HCT116 (cell line): ENCODE results near the gene ADGRB3. TPM values are rescaled to one million over a fixed set of nuclear protein-coding genes. Genes with fewer than 3 reads are reported as not detected.

Source experiments
- ATAC-seq: fragments of 200-7000 bp; cut with Tn5 transposase; 2 replicates; pipeline ENCODE4 v1.9.1; 2020; ENCODE audit warnings: mild to moderate bottlenecking, moderate library complexity
- BruUV-seq: library from RNA; stranded (reverse); fragments of 400-500 nt; replicated peaks from 2 replicates; lab custom pipeline; 2021; lab: Mats Ljungman, UMichigan
- CTCF ChIA-PET: fragments of 300-600 bp; sonication (Branson Sonifier 250); formaldehyde crosslinking; loops from one replicate; lab custom pipeline; 2021; ENCODE audit warnings: antibody characterized with exemption; lab: Charles Lee
- POLR2A ChIA-PET: fragments of 300-600, 350-600 bp; sonication (Branson Sonifier 250); formaldehyde crosslinking; loops from one replicate; lab custom pipeline; 2021; ENCODE audit warnings: antibody characterized with exemption; lab: Charles Lee
- RAD21 ChIA-PET, 2 experiments: fragments of 300-600 bp; sonication (Branson Sonifier 250); formaldehyde crosslinking; loops; one replicate each; lab custom pipeline; 2023; ENCODE audit warnings: low total read pairs in 2 of 2; ENCODE audit not compliant: uncharacterized antibody in 2 of 2, unreplicated experiment in 2 of 2, low non-redundant PET in 1 of 2; lab: Charles Lee
- DNase-seq: peaks from one replicate; pipeline ENCODE4 v3.0.0-alpha.2; 2010; ENCODE audit warnings: low read depth, low spot score
- H2AFZ ChIP-seq: fragments of 200-600 bp; shearing (Covaris generic), sonication (generic); 2 replicates; pipeline ENCODE4 v1.6.1; 2017; ENCODE audit warnings: low read depth, mixed run types, mixed read lengths, antibody characterized with exemption, low read length; ENCODE audit not compliant: poor library complexity, severe bottlenecking
- H3K27ac ChIP-seq: 2 replicates; pipeline ENCODE4 v1.5.1; 2012; ENCODE audit warnings: low read depth, low read length
- H3K27me3 ChIP-seq: fragments of 200-600 bp; sonication (generic); 2 replicates; pipeline ENCODE4 v1.6.1; 2016; ENCODE audit warnings: mixed run types, low read length, mixed read lengths; ENCODE audit not compliant: insufficient read depth
- H3K36me3 ChIP-seq, 2 experiments: fragments of 200-500 bp in 1 of 2; fragments of 200-600 bp in 1 of 2; sonication (Bioruptor generic) in 1 of 2; sonication (generic) in 1 of 2; 2 replicates each; pipeline versions ENCODE4 v1.5.1 to v1.6.1; 2014 to 2016; ENCODE audit warnings: low read length in 2 of 2, inconsistent platforms in 1 of 2, mixed read lengths in 1 of 2, mixed run types in 1 of 2; ENCODE audit not compliant: insufficient read depth in 2 of 2, control insufficient read depth in 1 of 2
- H3K4me1 ChIP-seq, 2 experiments: fragments of 200-600 bp in 1 of 2; sonication (generic) in 1 of 2; 2 replicates each; pipeline versions ENCODE4 v1.5.1 to v1.6.1; 2012 to 2017; ENCODE audit warnings: low read length in 2 of 2, inconsistent platforms in 1 of 2, mild to moderate bottlenecking in 1 of 2, mixed read lengths in 1 of 2, mixed run types in 1 of 2, moderate library complexity in 1 of 2; ENCODE audit not compliant: insufficient read depth in 2 of 2, control insufficient read depth in 1 of 2
- H3K4me2 ChIP-seq: fragments of 200-600 bp; sonication (generic); 2 replicates; pipeline ENCODE4 v1.6.1; 2017; ENCODE audit warnings: mixed run types, low read length, mixed read lengths
- H3K4me3 ChIP-seq, 2 experiments: fragments of 200-600 bp in 1 of 2; sonication (generic) in 1 of 2; replicated peaks in 1 of 2; 2 replicates each; pipeline ENCODE4 v1.5.1; 2011 to 2016; ENCODE audit warnings: low read length in 2 of 2, control low read depth in 1 of 2, low read depth in 1 of 2, mild to moderate bottlenecking in 1 of 2, mixed read lengths in 1 of 2, mixed run types in 1 of 2
- H3K79me2 ChIP-seq: fragments of 200-600 bp; sonication (generic); 2 replicates; pipeline ENCODE4 v1.6.1; 2017; ENCODE audit warnings: mild to moderate bottlenecking, mixed run types, low read length, moderate library complexity, mixed read lengths; ENCODE audit not compliant: insufficient read depth
- H3K9ac ChIP-seq: fragments of 200-600 bp; sonication (generic); 2 replicates; pipeline ENCODE4 v1.6.1; 2016; ENCODE audit warnings: low read length, mixed read lengths
- H3K9me2 ChIP-seq: fragments of 200-600 bp; sonication (generic), shearing (Covaris generic); 2 replicates; pipeline ENCODE4 v1.6.1; 2017; ENCODE audit warnings: mixed run types, mild to moderate bottlenecking, moderate library complexity; ENCODE audit not compliant: insufficient read depth
- H3K9me3 ChIP-seq, 2 experiments: fragments of 200-500 bp in 1 of 2; fragments of 200-600 bp in 1 of 2; sonication (Bioruptor generic) in 1 of 2; sonication (generic) in 1 of 2; 2 replicates each; pipeline ENCODE4 v1.6.1; 2014 to 2017; ENCODE audit warnings: low read length in 2 of 2, mixed read lengths in 2 of 2, inconsistent platforms in 1 of 2, low read depth in 1 of 2, mild to moderate bottlenecking in 1 of 2, mixed run types in 1 of 2, moderate library complexity in 1 of 2; ENCODE audit not compliant: control insufficient read depth in 1 of 2, insufficient read depth in 1 of 2
- H4K20me1 ChIP-seq: fragments of 200-600 bp; sonication (generic), shearing (Covaris generic); 2 replicates; pipeline ENCODE4 v1.6.1; 2017; ENCODE audit warnings: mixed run types, mild to moderate bottlenecking, moderate library complexity; ENCODE audit not compliant: insufficient read depth
- CBX3 ChIP-seq: IDR thresholded peaks from 2 replicates; pipeline ENCODE4 v1.6.1; 2012; ENCODE audit warnings: low read depth
- CEBPB ChIP-seq: IDR thresholded peaks from 2 replicates; pipeline ENCODE4 v1.6.1; 2012; ENCODE audit warnings: low read depth
- EGR1 ChIP-seq: IDR thresholded peaks from 2 replicates; pipeline ENCODE4 v1.6.1; 2012; ENCODE audit warnings: low read depth
- ELF1 ChIP-seq: IDR thresholded peaks from 2 replicates; pipeline ENCODE4 v1.6.1; 2012; ENCODE audit warnings: low read depth, borderline replicate concordance
- EZH2 ChIP-seq: fragments of 200-600 bp; sonication (generic); IDR thresholded peaks from 2 replicates; pipeline ENCODE4 v1.6.1; 2017; ENCODE audit warnings: antibody characterized with exemption, mixed run types
- EZH2phosphoT487 ChIP-seq: fragments of 200-600 bp; IDR thresholded peaks from 2 replicates; pipeline ENCODE4 v1.6.1; 2018; ENCODE audit warnings: antibody characterized with exemption, borderline replicate concordance
- FOSL1 ChIP-seq: IDR thresholded peaks from 2 replicates; pipeline ENCODE4 v1.6.1; 2012; ENCODE audit warnings: low read depth
- JUND ChIP-seq: IDR thresholded peaks from 2 replicates; pipeline ENCODE4 v1.6.1; 2012
- POLR2A ChIP-seq: IDR thresholded peaks from 2 replicates; pipeline ENCODE4 v1.7.0; 2011; ENCODE audit warnings: borderline replicate concordance; ENCODE audit not compliant: insufficient read depth, insufficient read length; ENCODE audit errors: extremely low read depth
- POLR2AphosphoS5 ChIP-seq: IDR thresholded peaks from 2 replicates; pipeline ENCODE4 v1.6.1; 2011; ENCODE audit warnings: mild to moderate bottlenecking, low read depth, low read length, moderate library complexity
- RAD21 ChIP-seq: IDR thresholded peaks from 2 replicates; pipeline ENCODE4 v1.6.1; 2012; ENCODE audit warnings: low read depth, mild to moderate bottlenecking
- SIN3A ChIP-seq: IDR thresholded peaks from 2 replicates; pipeline ENCODE4 v1.6.1; 2012; ENCODE audit warnings: low read depth
- SP1 ChIP-seq: IDR thresholded peaks from 2 replicates; pipeline ENCODE4 v1.6.1; 2012; ENCODE audit warnings: low read depth
- SRF ChIP-seq: IDR thresholded peaks from 2 replicates; pipeline ENCODE4 v1.6.1; 2012; ENCODE audit warnings: low read depth
- TCF7L2 ChIP-seq: IDR thresholded peaks from 2 replicates; pipeline ENCODE4 v1.7.0; 2011; ENCODE audit warnings: borderline replicate concordance, inconsistent platforms; ENCODE audit not compliant: insufficient read depth, insufficient read length; ENCODE audit errors: extremely low read depth
- YY1 ChIP-seq: IDR thresholded peaks from 2 replicates; pipeline ENCODE4 v1.6.1; 2011; ENCODE audit warnings: low read length, low read depth, moderate library complexity, mild to moderate bottlenecking; ENCODE audit not compliant: insufficient replicate concordance; ENCODE audit errors: extremely low read depth
- intact Hi-C: fragments of 100-400 bp; cut with micrococcal nuclease; formaldehyde crosslinking; loops from 2 replicates; pipeline ENCODE4 v1.10.0; 2022
- total RNA-seq: library from RNA; stranded (reverse); gene quantifications from one replicate; pipeline ENCODE4 v1.2.1, GENCODE V29; 2021; ENCODE audit not compliant: unreplicated experiment
- TF ChIP-seq, protein P1 (sequence below): IDR thresholded peaks from 2 replicates; pipeline ENCODE4 v1.6.1; 2012
- TF ChIP-seq, protein P2 (sequence below), 3 experiments: fragments of 200-600 bp in 1 of 3; sonication (generic) in 1 of 3; IDR thresholded peaks in 2 of 3; conservative IDR thresholded peaks in 1 of 3; 2 replicates each; pipeline ENCODE4 v1.5.1; 2012 to 2017; ENCODE audit warnings: low read depth in 2 of 3, low read length in 2 of 3, antibody characterized with exemption in 1 of 3, borderline replicate concordance in 1 of 3, control low read depth in 1 of 3, mild to moderate bottlenecking in 1 of 3, mixed read lengths in 1 of 3, mixed run types in 1 of 3, moderate library complexity in 1 of 3; ENCODE audit not compliant: insufficient read depth in 1 of 3
- TF ChIP-seq, protein P3 (sequence below): IDR thresholded peaks from 2 replicates; pipeline ENCODE4 v1.6.1; 2012

ADGRB3 gene
- total RNA-seq, 1 experiment from 2014 or later, result not detected

DNA sequence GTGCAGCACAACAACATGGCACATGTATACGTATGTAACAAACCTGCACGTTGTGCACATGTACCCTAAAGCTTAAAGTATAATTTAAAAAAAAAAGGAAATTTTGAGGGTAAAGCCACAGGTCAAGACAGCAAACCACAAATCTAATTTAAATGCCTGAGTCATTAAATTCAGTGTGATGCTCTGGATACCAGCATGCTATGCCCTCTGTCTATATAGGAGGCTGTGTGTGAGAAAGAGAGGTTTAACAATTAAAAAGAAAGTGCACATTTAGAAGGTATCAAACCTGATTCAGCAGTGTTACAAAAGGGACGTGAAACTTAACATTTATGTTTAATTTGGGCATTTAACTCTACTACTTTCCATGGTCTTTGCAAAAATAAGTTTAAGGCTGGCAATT lies 276.3 kb downstream of the ADGRB3 start:
- ChIA-PET RAD21 (no interaction called here), CTCF (no interaction called here), POLR2A (no interaction called here)
- ATAC-seq (no peak), DNase-seq (no peak)
- no peak overlapping the region for H3K4me2 ChIP-seq
- no peak overlapping the region for H2AFZ ChIP-seq
- no peaks in the 10 kb centered on the region for H3K4me1 ChIP-seq
- no peak overlapping the region for H3K4me3 ChIP-seq
- no peaks in the 10 kb centered on the region for H3K9me2 ChIP-seq
- H3K9ac ChIP-seq, result no peak overlapping the region
- no peaks in the 10 kb centered on the region for H3K36me3 ChIP-seq
- no peak overlapping the region for H3K27ac ChIP-seq
- H4K20me1 ChIP-seq, result no peaks in the 10 kb centered on the region
- TF ChIP-seq CBX3 (no peak), SRF (no peak), FOSL1 (no peak), SP1 (no peak), POLR2AphosphoS5 (no peak), RAD21 (no peak), CEBPB (no peak), EZH2phosphoT487 (no peak), ELF1 (no peak), EZH2 (no peak), YY1 (no peak)
- TF ChIP-seq, protein P1, sequence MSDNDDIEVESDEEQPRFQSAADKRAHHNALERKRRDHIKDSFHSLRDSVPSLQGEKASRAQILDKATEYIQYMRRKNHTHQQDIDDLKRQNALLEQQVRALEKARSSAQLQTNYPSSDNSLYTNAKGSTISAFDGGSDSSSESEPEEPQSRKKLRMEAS, result no peak
- intact Hi-C loops, result no loop called here
- H3K9me3 ChIP-seq, result peaks cover 4 to 6% of the 10 kb centered on the region in 2 experiments; a peak in 1 of 4 replicates
- BruUV-seq, result no TSS peak
- H3K27me3 ChIP-seq, result no peaks in the 10 kb centered on the region
- H3K79me2 ChIP-seq, result no peaks in the 10 kb centered on the region

DNA sequence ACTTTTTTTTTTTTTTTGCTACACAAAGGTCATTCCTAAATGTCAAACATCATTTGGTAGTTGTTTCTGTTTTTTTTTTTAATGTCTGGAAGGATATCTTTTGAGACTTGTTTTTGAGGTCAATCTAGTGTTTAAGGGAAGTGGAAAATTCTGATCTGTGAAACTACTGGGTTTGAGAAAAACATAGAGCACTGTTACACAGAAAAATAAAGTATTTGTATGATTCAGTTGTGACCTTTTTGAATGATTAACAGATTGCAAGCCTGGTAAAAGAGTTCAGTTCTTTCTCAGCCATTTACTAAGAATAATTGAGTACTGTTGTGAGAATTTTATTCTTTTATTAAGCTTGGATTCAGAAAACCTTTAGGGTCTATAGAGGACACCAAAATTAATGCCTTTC lies 276.7 kb downstream of the ADGRB3 start:
- Histone ChIP-seq H3K9me3 (peaks cover 4 to 10% of the 10 kb centered on the region in 2 experiments; a peak in 1 of 4 replicates), H3K9ac (no peak overlapping the region)
- TF ChIP-seq EGR1 (no peak), FOSL1 (no peak), POLR2AphosphoS5 (no peak), SRF (no peak), POLR2A (no peak), SIN3A (no peak), JUND (no peak), TCF7L2 (no peak), ELF1 (no peak)
- TF ChIP-seq, protein P2, sequence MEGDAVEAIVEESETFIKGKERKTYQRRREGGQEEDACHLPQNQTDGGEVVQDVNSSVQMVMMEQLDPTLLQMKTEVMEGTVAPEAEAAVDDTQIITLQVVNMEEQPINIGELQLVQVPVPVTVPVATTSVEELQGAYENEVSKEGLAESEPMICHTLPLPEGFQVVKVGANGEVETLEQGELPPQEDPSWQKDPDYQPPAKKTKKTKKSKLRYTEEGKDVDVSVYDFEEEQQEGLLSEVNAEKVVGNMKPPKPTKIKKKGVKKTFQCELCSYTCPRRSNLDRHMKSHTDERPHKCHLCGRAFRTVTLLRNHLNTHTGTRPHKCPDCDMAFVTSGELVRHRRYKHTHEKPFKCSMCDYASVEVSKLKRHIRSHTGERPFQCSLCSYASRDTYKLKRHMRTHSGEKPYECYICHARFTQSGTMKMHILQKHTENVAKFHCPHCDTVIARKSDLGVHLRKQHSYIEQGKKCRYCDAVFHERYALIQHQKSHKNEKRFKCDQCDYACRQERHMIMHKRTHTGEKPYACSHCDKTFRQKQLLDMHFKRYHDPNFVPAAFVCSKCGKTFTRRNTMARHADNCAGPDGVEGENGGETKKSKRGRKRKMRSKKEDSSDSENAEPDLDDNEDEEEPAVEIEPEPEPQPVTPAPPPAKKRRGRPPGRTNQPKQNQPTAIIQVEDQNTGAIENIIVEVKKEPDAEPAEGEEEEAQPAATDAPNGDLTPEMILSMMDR (IDR thresholded peaks at IDR 0.05 in 2 of 3, conservative IDR thresholded peaks at IDR 0.05 in 1 of 3; ENCODE audit: borderline replicate concordance in 1 of 3, insufficient read depth in 1 of 3, low read depth in 2 of 3, low read length in 2 of 3), result no peak
- TF ChIP-seq, protein P3, sequence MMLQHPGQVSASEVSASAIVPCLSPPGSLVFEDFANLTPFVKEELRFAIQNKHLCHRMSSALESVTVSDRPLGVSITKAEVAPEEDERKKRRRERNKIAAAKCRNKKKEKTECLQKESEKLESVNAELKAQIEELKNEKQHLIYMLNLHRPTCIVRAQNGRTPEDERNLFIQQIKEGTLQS, result no peak
- TF ChIP-seq, all 23 proteins: peak for 0
- Histone ChIP-seq H4K20me1 (no peaks in the 10 kb centered on the region), H3K4me2 (no peak overlapping the region), H3K36me3 (no peaks in the 10 kb centered on the region), H3K27me3 (no peaks in the 10 kb centered on the region), H3K27ac (no peak overlapping the region), H3K4me1 (no peaks in the 10 kb centered on the region), H2AFZ (no peak overlapping the region), H3K4me3 (no peak overlapping the region), H3K9me2 (no peaks in the 10 kb centered on the region), H3K79me2 (no peaks in the 10 kb centered on the region)
- no TSS peak for BruUV-seq
- POLR2A ChIA-PET, result no interaction called here
- CTCF ChIA-PET, result no interaction called here
- no peak for ATAC-seq
- DNase-seq, result no peak
- intact Hi-C loops, result no loop called here
- RAD21 ChIA-PET, result no interaction called here
